SU-DHL-6 (cell line): ENCODE data around the gene OR6N1.

Source experiments
- H2AFZ ChIP-seq: fragments of 200-600 bp; sonication (generic); 2 replicates; pipeline ENCODE4 v1.6.1; 2014; ENCODE audit warnings: low read depth, mild to moderate bottlenecking, moderate library complexity, mixed read lengths, antibody characterized with exemption, low read length; ENCODE audit not compliant: severe bottlenecking
- H3F3A ChIP-seq: fragments of 200-600 bp; shearing (Covaris generic); 2 replicates; pipeline ENCODE4 v1.6.0; 2016; ENCODE audit warnings: antibody characterized with exemption, mild to moderate bottlenecking; ENCODE audit not compliant: insufficient read depth
- H3K27ac ChIP-seq: fragments of 200-600 bp; sonication (generic); 2 replicates; pipeline ENCODE4 v1.5.1; 2016; ENCODE audit warnings: low read depth, mild to moderate bottlenecking, low read length, moderate library complexity, mixed read lengths
- H3K27me3 ChIP-seq: fragments of 200-600 bp; sonication (generic), shearing (Covaris generic); 2 replicates; pipeline ENCODE4 v1.6.0; 2014; ENCODE audit warnings: mild to moderate bottlenecking, low read length
- H3K36me3 ChIP-seq: fragments of 200-600 bp; sonication (generic); 2 replicates; pipeline ENCODE4 v1.6.1; 2014; ENCODE audit warnings: mild to moderate bottlenecking, low read length, mixed read lengths
- H3K4me2 ChIP-seq: fragments of 300-600, 200-600 bp; shearing (Covaris generic), sonication (generic); 2 replicates; pipeline ENCODE4 v1.6.0; 2014; ENCODE audit warnings: low read length, low read depth, mild to moderate bottlenecking; ENCODE audit not compliant: poor library complexity, severe bottlenecking
- H3K4me3 ChIP-seq: fragments of 200-600 bp; sonication (generic); 2 replicates; pipeline ENCODE4 v1.5.1; 2014; ENCODE audit warnings: antibody characterized with exemption, low read length, mild to moderate bottlenecking, mixed read lengths; ENCODE audit not compliant: insufficient read depth, poor library complexity, severe bottlenecking
- H3K79me2 ChIP-seq: fragments of 200-600 bp; sonication (generic); 2 replicates; pipeline ENCODE4 v1.6.1; 2014; ENCODE audit warnings: mild to moderate bottlenecking, low read length, moderate library complexity; ENCODE audit not compliant: insufficient read depth
- H3K9ac ChIP-seq: fragments of 200-600 bp; sonication (generic); 2 replicates; pipeline ENCODE4 v1.7.0; 2014; ENCODE audit warnings: mild to moderate bottlenecking, low read length
- H3K9me2 ChIP-seq: fragments of 200-600 bp; sonication (generic); replicated peaks from 2 replicates; pipeline ENCODE4 v1.6.1; 2014; ENCODE audit warnings: low read length; ENCODE audit not compliant: insufficient read depth
- H3K9me3 ChIP-seq: fragments of 200-600 bp; sonication (generic); 2 replicates; pipeline ENCODE4 v1.6.1; 2014; ENCODE audit warnings: low read length, mixed read lengths; ENCODE audit not compliant: insufficient read depth
- H4K20me1 ChIP-seq: fragments of 200-600 bp; sonication (generic); 2 replicates; pipeline ENCODE4 v1.6.1; 2014; ENCODE audit warnings: low read depth, mild to moderate bottlenecking, antibody characterized with exemption, low read length, moderate library complexity, mixed read lengths
- CTCF ChIP-seq: fragments of 200-600 bp; sonication (generic); IDR thresholded peaks from one replicate; pipeline ENCODE4 v1.5.1; 2017; ENCODE audit warnings: antibody characterized with exemption, mild to moderate bottlenecking, low read length, moderate library complexity; ENCODE audit not compliant: insufficient read depth, poor library complexity, severe bottlenecking
- EZH2phosphoT487 ChIP-seq: fragments of 200-600 bp; sonication (generic), shearing (Covaris generic); conservative IDR thresholded peaks from 2 replicates; pipeline ENCODE4 v1.6.1; 2018; ENCODE audit warnings: mild to moderate bottlenecking, antibody characterized with exemption, low read length, moderate library complexity, mixed read lengths

OR6N1 gene

DNA sequence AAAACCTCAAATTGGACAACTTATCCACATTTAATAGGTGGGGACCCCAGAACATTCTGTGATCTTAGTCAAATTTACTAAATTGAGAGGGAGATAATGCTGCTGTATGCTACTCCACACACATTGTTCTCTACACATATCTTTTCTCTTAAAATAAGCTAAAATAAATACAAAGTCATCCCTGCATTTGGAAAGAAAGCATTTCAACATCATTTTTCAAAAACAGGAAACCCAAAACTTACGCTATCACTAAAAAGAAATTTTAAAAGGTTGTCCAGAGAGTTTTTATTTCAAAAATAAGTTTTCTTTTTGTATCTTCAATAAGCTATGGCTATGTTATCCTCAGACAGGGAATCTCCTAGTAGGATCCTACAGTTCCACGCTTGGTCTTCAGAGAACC lies 28.5 kb upstream of the OR6N1 start:
- Histone ChIP-seq H3K4me2 (no peak overlapping the region), H3K27ac (no peak overlapping the region), H3K27me3 (no peaks in the 10 kb centered on the region), H3K9me3 (no peaks in the 10 kb centered on the region), H3K4me3 (no peak overlapping the region), H3F3A (no peaks in the 10 kb centered on the region), H2AFZ (no peak overlapping the region), H3K79me2 (no peaks in the 10 kb centered on the region), H3K9me2 (no peaks in the 10 kb centered on the region), H3K9ac (no peak overlapping the region), H3K36me3 (no peaks in the 10 kb centered on the region), H4K20me1 (no peaks in the 10 kb centered on the region)
- TF ChIP-seq CTCF (no peak), EZH2phosphoT487 (no peak)

DNA sequence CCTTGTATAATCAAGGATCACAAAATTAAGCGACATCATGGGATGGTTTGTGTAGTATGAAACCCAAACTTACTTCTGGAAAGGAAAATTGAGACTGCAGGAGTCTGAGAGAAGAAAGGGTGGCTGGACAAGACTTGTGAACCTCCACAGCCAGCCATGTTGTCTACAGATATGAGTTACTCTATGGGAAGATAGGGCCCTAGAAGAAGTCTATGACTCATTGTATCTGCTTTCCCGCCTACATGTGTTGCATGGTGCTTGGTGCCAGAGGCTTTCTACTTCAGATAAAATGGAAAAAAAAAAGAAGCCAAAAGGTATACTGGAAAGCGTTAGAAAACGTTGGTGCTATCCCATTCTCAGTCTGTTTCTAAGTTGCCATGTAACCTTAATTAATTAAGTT lies 27.7 kb upstream of the OR6N1 start:
- H2AFZ ChIP-seq, result no peak overlapping the region
- no peaks in the 10 kb centered on the region for H3K9me2 ChIP-seq
- H3K4me2 ChIP-seq, result no peak overlapping the region
- no peaks in the 10 kb centered on the region for H3F3A ChIP-seq
- no peak overlapping the region for H3K9ac ChIP-seq
- no peaks in the 10 kb centered on the region for H3K36me3 ChIP-seq
- no peaks in the 10 kb centered on the region for H3K27me3 ChIP-seq
- no peak overlapping the region for H3K27ac ChIP-seq
- H3K9me3 ChIP-seq, result no peaks in the 10 kb centered on the region
- TF ChIP-seq CTCF, result no peak
- no peak for TF ChIP-seq EZH2phosphoT487
- no peak overlapping the region for H3K4me3 ChIP-seq
- H3K79me2 ChIP-seq, result no peaks in the 10 kb centered on the region
- no peaks in the 10 kb centered on the region for H4K20me1 ChIP-seq

GRCh38 chr1:158798531-158798930 lies 26.5 kb upstream of the OR6N1 start:
- H3K9me2 ChIP-seq, result no peaks in the 10 kb centered on the region
- no peak overlapping the region for H3K27ac ChIP-seq
- no peak overlapping the region for H3K9ac ChIP-seq

More at GRCh38 chr1:158798531-158798930, 26.5 kb upstream of the OR6N1 start:
- Histone ChIP-seq H3F3A (no peaks in the 10 kb centered on the region), H4K20me1 (no peaks in the 10 kb centered on the region), H3K36me3 (no peaks in the 10 kb centered on the region), H3K9me3 (no peaks in the 10 kb centered on the region), H3K27me3 (no peaks in the 10 kb centered on the region), H3K4me2 (no peak overlapping the region), H2AFZ (no peak overlapping the region), H3K79me2 (no peaks in the 10 kb centered on the region), H3K4me3 (no peak overlapping the region)
- no peak for TF ChIP-seq EZH2phosphoT487
- TF ChIP-seq CTCF, result no peak
